HG03354 (cell line): Measurements from ENCODE around the gene CCR4.
"Not testable (repeated sequence)": the region's sequence is repeated elsewhere in the genome, so short reads cannot be mapped to it uniquely, and the experiment has no call there.

Experiments used
- ATAC-seq: cut with Tn5 transposase; IDR thresholded peaks from one replicate; pipeline ENCODE4 v1.9.1; 2021; ENCODE audit warnings: mild to moderate bottlenecking; ENCODE audit not compliant: unreplicated experiment, poor library complexity, severe bottlenecking

The CCR4 gene

DNA sequence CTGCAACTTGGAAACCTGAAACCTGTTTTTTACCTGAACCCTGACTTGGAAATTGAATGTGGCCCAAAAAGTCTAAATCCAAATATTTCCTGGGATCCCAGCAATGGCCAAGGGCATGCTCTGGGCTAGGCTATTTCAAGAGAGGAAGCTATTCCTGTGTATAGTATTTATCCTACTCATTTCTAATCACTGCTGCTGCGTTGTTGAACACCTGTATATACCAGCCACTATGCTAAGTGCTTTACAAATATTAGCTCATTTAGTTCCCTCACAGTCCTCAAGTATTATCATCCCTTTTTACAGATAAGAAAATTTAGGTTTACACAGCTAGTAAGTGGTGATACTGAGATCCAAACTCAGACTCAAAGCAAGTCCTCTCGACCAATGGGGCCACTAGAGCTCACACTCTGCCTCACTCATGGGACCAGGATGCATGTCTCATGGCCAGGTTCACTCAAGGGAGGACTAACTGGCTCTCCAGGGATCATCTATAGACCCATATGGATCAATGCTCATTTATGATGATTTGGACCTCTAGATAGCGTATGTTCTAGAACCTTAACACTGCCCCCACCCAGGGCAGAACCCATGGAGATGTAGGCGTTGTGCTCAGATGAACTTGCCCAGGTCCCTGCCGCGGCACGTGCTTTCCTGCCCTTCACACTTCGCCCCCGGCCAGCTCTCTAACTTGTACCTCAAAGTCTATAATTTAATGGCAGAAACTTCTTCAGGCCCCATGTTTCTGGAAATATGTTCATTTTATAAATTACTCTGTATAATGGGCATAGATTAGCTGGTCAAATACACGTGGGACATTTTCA is 2.6 kb upstream of the CCR4 start:
- no peak for ATAC-seq

- ATAC-seq, result no peak
Observed at GRCh38 chr3:32950516-32950915, 928 bp upstream of the CCR4 start.

DNA sequence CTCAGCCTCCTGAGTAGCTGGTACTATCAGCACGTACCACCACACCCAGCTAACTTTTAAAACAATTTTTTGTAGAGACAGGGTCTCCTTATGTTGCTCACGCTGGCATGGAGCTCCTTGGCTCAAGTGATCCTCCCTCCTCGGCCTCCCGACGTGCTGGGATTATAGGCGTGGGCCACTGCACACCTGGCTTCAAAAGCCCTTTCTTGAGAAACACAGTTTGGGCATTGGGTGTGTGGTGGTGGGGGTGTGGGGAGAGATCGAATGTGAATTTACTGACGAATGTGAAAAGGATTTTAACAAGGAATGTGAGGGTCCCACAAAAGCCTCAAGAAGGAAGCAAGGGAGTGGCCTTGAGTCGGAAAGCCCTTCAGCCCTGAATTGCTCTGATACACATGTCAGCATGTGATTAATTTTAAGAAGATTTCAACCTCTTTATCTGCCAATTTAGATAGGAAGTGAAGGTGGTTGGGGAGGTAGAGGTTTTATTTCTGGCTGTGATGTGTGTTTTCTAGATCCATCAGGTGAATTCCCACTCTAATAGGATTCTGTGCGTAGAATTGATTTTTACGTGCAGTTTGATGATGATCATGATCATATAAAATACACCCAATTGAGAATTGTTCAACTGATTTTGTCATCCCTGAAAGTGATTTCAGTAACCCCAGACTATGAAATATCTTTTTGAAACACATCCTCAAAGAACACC is 1.1 kb downstream of the CCR4 start:
- ATAC-seq, result no peak

DNA sequence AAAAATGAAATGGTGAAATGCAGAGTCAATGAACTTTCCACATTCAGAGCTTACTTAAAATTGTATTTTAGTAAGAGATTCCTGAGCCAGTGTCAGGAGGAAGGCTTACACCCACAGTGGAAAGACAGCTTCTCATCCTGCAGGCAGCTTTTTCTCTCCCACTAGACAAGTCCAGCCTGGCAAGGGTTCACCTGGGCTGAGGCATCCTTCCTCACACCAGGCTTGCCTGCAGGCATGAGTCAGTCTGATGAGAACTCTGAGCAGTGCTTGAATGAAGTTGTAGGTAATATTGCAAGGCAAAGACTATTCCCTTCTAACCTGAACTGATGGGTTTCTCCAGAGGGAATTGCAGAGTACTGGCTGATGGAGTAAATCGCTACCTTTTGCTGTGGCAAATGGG is 3.1 kb downstream of the CCR4 start:
- no peak for ATAC-seq

DNA sequence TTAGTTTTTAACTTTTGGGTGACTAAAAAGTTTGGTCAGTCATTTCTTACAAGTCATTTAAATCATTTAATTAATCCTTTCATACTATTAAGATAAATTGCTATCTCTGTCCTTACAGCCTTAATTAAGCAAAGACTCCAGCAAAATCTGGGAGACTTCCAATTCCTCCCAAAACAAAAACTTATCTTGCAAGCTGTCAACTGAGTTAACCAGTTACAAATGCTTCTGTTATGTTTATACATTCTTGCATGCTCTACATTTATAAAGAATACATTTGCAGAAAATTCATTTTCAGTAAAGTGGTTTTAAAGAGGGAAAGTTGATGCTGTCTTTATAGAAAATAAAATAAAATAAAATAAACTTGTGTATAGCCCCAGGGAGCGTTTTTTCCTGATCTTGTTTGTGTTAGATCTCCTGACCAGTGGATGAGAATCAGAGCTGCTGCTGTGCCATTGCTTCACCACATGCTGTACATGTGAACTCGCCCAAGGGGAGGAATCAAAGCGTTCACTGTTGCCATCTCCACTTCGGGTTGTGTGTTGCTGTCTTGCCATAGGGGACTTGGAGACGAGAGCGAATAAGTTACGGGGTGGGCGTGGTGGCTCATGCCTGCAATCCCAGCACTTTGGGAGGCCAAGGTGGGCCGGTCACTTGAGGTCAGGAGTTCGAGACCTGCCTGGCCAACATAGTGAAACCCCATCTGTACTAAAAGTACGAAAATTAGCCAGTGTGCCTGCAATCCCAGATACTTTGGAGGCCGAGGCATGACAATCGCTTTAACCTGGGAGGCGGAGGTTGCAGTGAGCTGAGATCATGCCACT is 5.5 kb downstream of the CCR4 start:
- no peak for ATAC-seq

GRCh38 chr3:32958509-32958908 is 7.1 kb downstream of the CCR4 start:
- ATAC-seq, result no peak

GRCh38 chr3:32959371-32959770 is 7.9 kb downstream of the CCR4 start:
- no peak for ATAC-seq

DNA sequence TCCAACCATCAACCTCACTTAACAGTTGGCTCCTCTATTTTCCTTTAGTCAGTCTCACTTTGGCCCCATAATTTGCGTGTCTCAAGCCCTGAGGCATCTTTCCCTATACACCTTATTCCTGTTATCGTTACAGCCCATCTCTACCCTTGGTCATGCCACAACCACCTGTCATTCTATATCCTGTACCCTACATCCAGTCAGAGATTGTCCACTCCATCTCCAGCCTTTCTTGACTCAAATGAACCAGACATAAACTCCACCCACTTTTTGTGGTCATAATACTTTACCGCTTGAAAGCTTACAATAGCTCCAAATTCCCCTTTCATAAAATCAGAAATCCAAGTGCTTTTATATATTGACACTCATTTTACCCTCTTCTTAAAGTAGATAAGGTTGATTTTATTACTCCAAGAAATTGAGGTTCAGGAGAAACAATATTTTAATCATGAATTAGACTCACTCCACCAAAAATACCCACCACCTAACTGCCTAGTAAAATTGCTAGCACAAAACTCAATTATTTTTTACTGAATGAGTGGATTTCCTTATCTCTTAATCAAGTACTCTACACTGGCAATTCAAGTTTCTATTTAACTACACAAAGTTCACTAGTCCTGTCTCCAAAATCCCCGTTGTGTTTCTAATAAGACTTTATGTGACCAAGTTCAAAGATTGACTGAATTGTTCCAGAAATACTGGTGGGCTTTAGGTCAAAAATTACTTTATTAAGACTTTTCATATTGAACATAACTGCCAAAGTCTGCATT is 9.1 kb downstream of the CCR4 start:
- ATAC-seq, result peak; percentile 62

DNA sequence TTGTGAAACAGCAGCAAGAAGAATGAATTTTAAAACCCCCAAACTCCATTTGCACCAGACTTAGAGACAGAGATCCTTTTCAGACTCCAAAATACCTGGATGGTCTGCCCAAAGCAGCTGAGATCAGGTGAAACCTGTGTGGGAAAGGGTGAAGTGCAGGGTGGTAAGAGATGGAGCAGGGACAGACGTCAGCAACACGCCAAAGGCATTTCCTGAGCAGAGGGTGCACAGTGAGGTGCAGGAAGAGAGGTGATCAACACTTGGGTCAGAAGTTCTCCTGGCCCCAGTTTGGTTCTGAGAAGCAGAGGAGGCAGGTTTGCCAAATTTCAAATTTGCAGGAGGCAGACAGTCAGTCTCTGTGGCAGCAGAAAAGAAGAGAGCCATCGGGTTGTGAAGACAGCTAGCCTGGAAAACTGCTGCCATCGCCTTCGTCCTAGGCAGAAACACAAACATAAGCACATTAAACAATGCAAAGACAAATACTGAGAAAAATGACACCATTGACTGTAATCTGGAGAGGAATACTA is 9.8 kb downstream of the CCR4 start:
- ATAC-seq, result no peak

- ATAC-seq, result no peak
Observed at GRCh38 chr3:32963871-32964270, 12.4 kb downstream of the CCR4 start.

DNA sequence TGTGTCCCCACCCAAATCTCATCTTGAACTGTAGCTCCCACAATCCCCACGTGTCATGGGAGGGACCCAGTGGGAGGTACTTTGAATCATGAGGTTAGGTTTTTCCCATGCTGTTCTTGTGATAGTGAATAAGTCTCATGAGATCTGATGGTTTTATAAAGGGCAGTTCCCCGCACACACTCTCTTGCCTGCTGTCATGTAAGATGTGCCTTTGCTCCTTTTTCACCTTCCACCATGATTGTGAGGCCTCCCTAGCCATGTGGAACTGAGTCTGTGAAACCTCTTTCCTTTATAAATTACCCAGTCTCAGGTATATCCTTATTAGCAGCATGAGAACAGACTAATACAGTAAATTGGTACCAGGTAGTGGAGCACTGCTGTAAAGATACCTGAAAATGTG is 13.3 kb downstream of the CCR4 start:
- ATAC-seq, result not testable (repeated sequence)

GRCh38 chr3:32965617-32966213 is 14.3 kb downstream of the CCR4 start:
- not testable (repeated sequence) for ATAC-seq

GRCh38 chr3:32966627-32967026 is 15.2 kb downstream of the CCR4 start:
- not testable (repeated sequence) for ATAC-seq

GRCh38 chr3:32968166-32968919 is 16.9 kb downstream of the CCR4 start:
- ATAC-seq, result no peak

GRCh38 chr3:32968920-32969389 is 17.5 kb downstream of the CCR4 start:
- ATAC-seq, result no peak

- ATAC-seq, result no peak
Observed at GRCh38 chr3:32969656-32970055, 18.2 kb downstream of the CCR4 start.

DNA sequence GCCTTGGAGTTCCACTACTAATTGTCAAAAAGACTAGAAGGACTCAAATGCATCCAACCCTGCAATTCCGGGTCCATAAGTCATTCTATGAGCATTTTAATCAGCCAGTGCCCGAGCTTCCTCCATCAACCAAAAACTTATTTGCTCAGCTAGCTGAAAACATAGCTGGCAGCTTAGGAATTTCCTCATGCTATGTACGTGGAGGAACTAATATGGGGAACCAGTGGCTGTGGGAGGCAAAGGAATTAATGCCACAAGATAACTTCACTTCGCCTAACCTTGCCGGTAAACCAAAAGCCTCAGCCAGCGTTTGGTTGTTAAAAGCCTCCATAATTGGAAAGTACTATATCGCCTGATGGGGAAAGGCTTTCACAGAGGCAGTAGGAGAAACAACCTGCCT is 19.8 kb downstream of the CCR4 start:
- not testable (repeated sequence) for ATAC-seq

DNA sequence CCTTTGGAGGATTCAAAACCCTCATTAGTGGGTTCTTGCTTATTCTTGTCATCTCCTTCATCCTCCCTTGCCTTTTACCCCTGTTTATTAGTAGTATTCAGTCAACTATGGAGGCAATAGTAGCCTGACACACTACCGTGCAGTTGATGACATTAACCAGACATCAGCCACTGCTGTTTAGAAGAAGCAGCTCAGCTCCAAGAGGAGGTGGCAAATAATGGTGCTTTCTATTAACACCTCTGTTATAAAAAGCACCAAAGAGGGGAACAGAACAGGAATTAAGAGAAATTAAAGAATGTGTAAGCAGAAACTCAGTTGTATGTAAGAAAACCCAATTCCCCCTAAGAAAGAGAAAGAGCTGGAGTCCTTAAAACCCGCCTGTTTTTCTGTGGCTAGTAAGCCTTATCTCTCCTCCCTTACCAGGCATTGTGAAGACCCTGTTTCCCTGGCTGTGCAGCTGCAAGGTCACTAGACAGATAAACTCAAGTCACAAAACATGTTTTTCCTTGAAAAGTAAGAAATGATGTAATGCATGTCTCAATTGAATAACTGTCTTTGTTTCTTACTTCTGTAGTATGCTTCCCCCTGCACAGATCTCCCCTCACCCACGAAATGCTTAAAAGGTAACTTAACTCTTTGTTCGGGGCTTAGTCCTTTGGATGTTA is 21.2 kb downstream of the CCR4 start:
- ATAC-seq, result no peak
